WI38 (cell line): Measurements from ENCODE around the gene CDK9.
A peak's percentile ranks its signal among the peaks of the same experiment; 100 is the strongest.

Experiments
- H3K4me3 ChIP-seq: 2 replicates; pipeline ENCODE4 v1.5.1; 2011; ENCODE audit warnings: low read depth, mild to moderate bottlenecking, control low read depth, low read length
- CTCF ChIP-seq: IDR thresholded peaks from 2 replicates; pipeline ENCODE4 v1.5.1; 2012; ENCODE audit warnings: low read depth, mild to moderate bottlenecking, control low read depth, low read length

Gene CDK9

GRCh38 chr9:127825319-127826051 lies 39.7 kb downstream of the CDK9 start:
- peak; percentile 4; the same call in 1 of the 2 replicates for TF ChIP-seq CTCF

GRCh38 chr9:127826253-127826913 lies 40.5 kb downstream of the CDK9 start:
- no peak for TF ChIP-seq CTCF
- H3K4me3 ChIP-seq = no peak overlapping the region

More at GRCh38 chr9:127825319-127826051, 39.7 kb downstream of the CDK9 start:
- H3K4me3 ChIP-seq = no peak overlapping the region

GRCh38 chr9:127828262-127829031 lies 42.6 kb downstream of the CDK9 start:
- 0 out of 2 replicates have a peak, but pooled peaks have one; percentile 3 for TF ChIP-seq CTCF
- peak overlapping the region; percentile 30 for H3K4me3 ChIP-seq

GRCh38 chr9:127829205-127829906 lies 43.5 kb downstream of the CDK9 start:
- no peak overlapping the region for H3K4me3 ChIP-seq
- TF ChIP-seq CTCF = no peak

- TF ChIP-seq CTCF = no peak
- H3K4me3 ChIP-seq = no peak overlapping the region
These were observed 46.4 kb downstream of the CDK9 start for GRCh38 chr9:127832248-127832647.

GRCh38 chr9:127833555-127833954 lies 47.7 kb downstream of the CDK9 start:
- no peak overlapping the region for H3K4me3 ChIP-seq
- TF ChIP-seq CTCF = no peak
